GM12878 (cell line): ENCODE results near the gene TTC39A.

Source experiments
- CEBPB ChIP-seq, 2 experiments: fragments of 150-350 bp in 1 of 2; IDR thresholded peaks; 2 replicates each; pipeline ENCODE4 v1.6.1; 2012 to 2014; ENCODE audit warnings: low read depth in 2 of 2, low read length in 2 of 2, borderline replicate concordance in 1 of 2, inconsistent platforms in 1 of 2
- ESRRA ChIP-seq: IDR thresholded peaks from 2 replicates; pipeline ENCODE4 v1.6.1; 2012; ENCODE audit warnings: mild to moderate bottlenecking, low read length, improper control_type of control experiment
- SRF ChIP-seq, 2 experiments: IDR thresholded peaks; 2 replicates each; pipeline ENCODE4 v1.6.1; 2011; ENCODE audit warnings: low read depth in 2 of 2, low read length in 2 of 2, mild to moderate bottlenecking in 1 of 2, moderate library complexity in 1 of 2
- ZNF24 ChIP-seq: fragments of 450-650 bp; IDR thresholded peaks from 2 replicates; pipeline ENCODE4 v1.6.1; 2017; ENCODE audit warnings: antibody characterized with exemption, mild to moderate bottlenecking
- TF ChIP-seq, protein P1 (sequence below): IDR thresholded peaks from 2 replicates; pipeline ENCODE4 v1.6.1; 2012; ENCODE audit warnings: low read depth, low read length, improper control_type of control experiment
- TF ChIP-seq, protein P2 (sequence below): fragments of 150-350 bp; IDR thresholded peaks from 2 replicates; pipeline ENCODE4 v1.6.1; 2016; ENCODE audit warnings: low read depth, low read length

- TF ChIP-seq, protein P1, sequence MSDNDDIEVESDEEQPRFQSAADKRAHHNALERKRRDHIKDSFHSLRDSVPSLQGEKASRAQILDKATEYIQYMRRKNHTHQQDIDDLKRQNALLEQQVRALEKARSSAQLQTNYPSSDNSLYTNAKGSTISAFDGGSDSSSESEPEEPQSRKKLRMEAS, result no peak
- TF ChIP-seq, protein P2, sequence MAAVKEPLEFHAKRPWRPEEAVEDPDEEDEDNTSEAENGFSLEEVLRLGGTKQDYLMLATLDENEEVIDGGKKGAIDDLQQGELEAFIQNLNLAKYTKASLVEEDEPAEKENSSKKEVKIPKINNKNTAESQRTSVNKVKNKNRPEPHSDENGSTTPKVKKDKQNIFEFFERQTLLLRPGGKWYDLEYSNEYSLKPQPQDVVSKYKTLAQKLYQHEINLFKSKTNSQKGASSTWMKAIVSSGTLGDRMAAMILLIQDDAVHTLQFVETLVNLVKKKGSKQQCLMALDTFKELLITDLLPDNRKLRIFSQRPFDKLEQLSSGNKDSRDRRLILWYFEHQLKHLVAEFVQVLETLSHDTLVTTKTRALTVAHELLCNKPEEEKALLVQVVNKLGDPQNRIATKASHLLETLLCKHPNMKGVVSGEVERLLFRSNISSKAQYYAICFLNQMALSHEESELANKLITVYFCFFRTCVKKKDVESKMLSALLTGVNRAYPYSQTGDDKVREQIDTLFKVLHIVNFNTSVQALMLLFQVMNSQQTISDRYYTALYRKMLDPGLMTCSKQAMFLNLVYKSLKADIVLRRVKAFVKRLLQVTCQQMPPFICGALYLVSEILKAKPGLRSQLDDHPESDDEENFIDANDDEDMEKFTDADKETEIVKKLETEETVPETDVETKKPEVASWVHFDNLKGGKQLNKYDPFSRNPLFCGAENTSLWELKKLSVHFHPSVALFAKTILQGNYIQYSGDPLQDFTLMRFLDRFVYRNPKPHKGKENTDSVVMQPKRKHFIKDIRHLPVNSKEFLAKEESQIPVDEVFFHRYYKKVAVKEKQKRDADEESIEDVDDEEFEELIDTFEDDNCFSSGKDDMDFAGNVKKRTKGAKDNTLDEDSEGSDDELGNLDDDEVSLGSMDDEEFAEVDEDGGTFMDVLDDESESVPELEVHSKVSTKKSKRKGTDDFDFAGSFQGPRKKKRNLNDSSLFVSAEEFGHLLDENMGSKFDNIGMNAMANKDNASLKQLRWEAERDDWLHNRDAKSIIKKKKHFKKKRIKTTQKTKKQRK, result no peak
- TF ChIP-seq ZNF24, result no peak
- TF ChIP-seq CEBPB (IDR thresholded peaks at IDR 0.05; ENCODE audit: borderline replicate concordance in 1 of 2, low read depth in 2 of 2, low read length in 2 of 2), result no peak
- TF ChIP-seq SRF (IDR thresholded peaks at IDR 0.05; ENCODE audit: low read depth in 2 of 2, low read length in 2 of 2), result no peak
- TF ChIP-seq ESRRA, result no peak
Measured at GRCh38 chr1:51274676-51275075, 55.7 kb downstream of the TTC39A start.
